Measurements from ENCODE around the gene OTULINL. TPM values are rescaled to one million over a fixed set of nuclear protein-coding genes. Genes with fewer than 3 reads are reported as not detected.

Gene OTULINL
- polyA plus RNA-seq, 1 donor (not counting 4 experiments of a cell fraction or from before 2014, with no cell fraction given): 0.62 TPM

- H3K4me1 ChIP-seq (ENCODE audit: control insufficient read depth, extremely low read depth, insufficient read depth, low read length): no peaks in the 10 kb centered on the region
- no peaks in the 10 kb centered on the region for H3K36me3 ChIP-seq (ENCODE audit: control insufficient read depth in 2 of 2, extremely low read depth in 1 of 2, insufficient read depth in 2 of 2, low read length in 2 of 2)
- no peak overlapping the region for H3K9ac ChIP-seq (ENCODE audit: control insufficient read depth, extremely low read depth, insufficient read depth, low read length)
- H3K27me3 ChIP-seq (ENCODE audit: control insufficient read depth, extremely low read depth, insufficient read depth, low read length): no peaks in the 10 kb centered on the region
- no peak for DNase-seq (ENCODE audit: low read depth, low spot score)
- H3K27ac ChIP-seq (ENCODE audit: control insufficient read depth, insufficient read depth, low read length): no peak overlapping the region
- FAIRE-seq: no peak
- TF ChIP-seq EZH2 (IDR thresholded peaks at IDR 0.05; ENCODE audit: low read length): no peak
- TF ChIP-seq, protein P1, sequence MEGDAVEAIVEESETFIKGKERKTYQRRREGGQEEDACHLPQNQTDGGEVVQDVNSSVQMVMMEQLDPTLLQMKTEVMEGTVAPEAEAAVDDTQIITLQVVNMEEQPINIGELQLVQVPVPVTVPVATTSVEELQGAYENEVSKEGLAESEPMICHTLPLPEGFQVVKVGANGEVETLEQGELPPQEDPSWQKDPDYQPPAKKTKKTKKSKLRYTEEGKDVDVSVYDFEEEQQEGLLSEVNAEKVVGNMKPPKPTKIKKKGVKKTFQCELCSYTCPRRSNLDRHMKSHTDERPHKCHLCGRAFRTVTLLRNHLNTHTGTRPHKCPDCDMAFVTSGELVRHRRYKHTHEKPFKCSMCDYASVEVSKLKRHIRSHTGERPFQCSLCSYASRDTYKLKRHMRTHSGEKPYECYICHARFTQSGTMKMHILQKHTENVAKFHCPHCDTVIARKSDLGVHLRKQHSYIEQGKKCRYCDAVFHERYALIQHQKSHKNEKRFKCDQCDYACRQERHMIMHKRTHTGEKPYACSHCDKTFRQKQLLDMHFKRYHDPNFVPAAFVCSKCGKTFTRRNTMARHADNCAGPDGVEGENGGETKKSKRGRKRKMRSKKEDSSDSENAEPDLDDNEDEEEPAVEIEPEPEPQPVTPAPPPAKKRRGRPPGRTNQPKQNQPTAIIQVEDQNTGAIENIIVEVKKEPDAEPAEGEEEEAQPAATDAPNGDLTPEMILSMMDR (optimal IDR thresholded peaks at IDR 0.05 in 1 of 3, IDR thresholded peaks at IDR 0.05 in 1 of 3, conservative IDR thresholded peaks at IDR 0.05 in 1 of 3; ENCODE audit: extremely low read depth in 1 of 3, insufficient read depth in 2 of 3, low read length in 3 of 3): no peak
- H3K9me1 ChIP-seq (ENCODE audit: control insufficient read depth, extremely low read depth, insufficient read depth, low read length): no peaks in the 10 kb centered on the region
- H3K4me2 ChIP-seq (ENCODE audit: control insufficient read depth, extremely low read depth, insufficient read depth, low read depth, low read length): no peak overlapping the region
- H3K9me3 ChIP-seq (ENCODE audit: control insufficient read depth, low read depth, low read length): no peaks in the 10 kb centered on the region
- no peak overlapping the region for H3K4me3 ChIP-seq (ENCODE audit: control insufficient read depth in 2 of 3, extremely low read depth in 1 of 3, insufficient read depth in 2 of 3, low read depth in 1 of 3, low read length in 3 of 3)
- H2AFZ ChIP-seq (ENCODE audit: control insufficient read depth, low read length): no peak overlapping the region
- dilution Hi-C loops (cut with MboI; ENCODE audit: extremely low pct_ligation_motif_present, low sequenced_read_pairs): no loop called here
- no peaks in the 10 kb centered on the region for H4K20me1 ChIP-seq (ENCODE audit: control insufficient read depth, extremely low read depth, insufficient read depth, low read length)
- no peaks in the 10 kb centered on the region for H3K79me2 ChIP-seq (ENCODE audit: control insufficient read depth, insufficient read depth, low read length)
Observed at GRCh38 chr5:14595891-14596290, 14.3 kb downstream of the OTULINL start.

GRCh38 chr5:14597080-14597479 is 15.5 kb downstream of the OTULINL start:
- Histone ChIP-seq H3K79me2 (ENCODE audit: control insufficient read depth, insufficient read depth, low read length) (no peaks in the 10 kb centered on the region), H3K27me3 (ENCODE audit: control insufficient read depth, extremely low read depth, insufficient read depth, low read length) (no peaks in the 10 kb centered on the region), H3K9ac (ENCODE audit: control insufficient read depth, extremely low read depth, insufficient read depth, low read length) (no peak overlapping the region), H3K27ac (ENCODE audit: control insufficient read depth, insufficient read depth, low read length) (no peak overlapping the region), H3K4me3 (ENCODE audit: control insufficient read depth in 2 of 3, extremely low read depth in 1 of 3, insufficient read depth in 2 of 3, low read depth in 1 of 3, low read length in 3 of 3) (no peak overlapping the region), H3K36me3 (ENCODE audit: control insufficient read depth in 2 of 2, extremely low read depth in 1 of 2, insufficient read depth in 2 of 2, low read length in 2 of 2) (no peaks in the 10 kb centered on the region), H2AFZ (ENCODE audit: control insufficient read depth, low read length) (no peak overlapping the region), H3K9me1 (ENCODE audit: control insufficient read depth, extremely low read depth, insufficient read depth, low read length) (no peaks in the 10 kb centered on the region), H3K9me3 (ENCODE audit: control insufficient read depth, low read depth, low read length) (no peaks in the 10 kb centered on the region), H4K20me1 (ENCODE audit: control insufficient read depth, extremely low read depth, insufficient read depth, low read length) (no peaks in the 10 kb centered on the region), H3K4me2 (ENCODE audit: control insufficient read depth, extremely low read depth, insufficient read depth, low read depth, low read length) (no peak overlapping the region), H3K4me1 (ENCODE audit: control insufficient read depth, extremely low read depth, insufficient read depth, low read length) (no peaks in the 10 kb centered on the region)
- FAIRE-seq (no peak), DNase-seq (ENCODE audit: low read depth, low spot score) (no peak)
- dilution Hi-C loops (cut with MboI; ENCODE audit: extremely low pct_ligation_motif_present, low sequenced_read_pairs): no loop called here
- TF ChIP-seq, protein P1 (optimal IDR thresholded peaks at IDR 0.05 in 1 of 3, IDR thresholded peaks at IDR 0.05 in 1 of 3, conservative IDR thresholded peaks at IDR 0.05 in 1 of 3; ENCODE audit: extremely low read depth in 1 of 3, insufficient read depth in 2 of 3, low read length in 3 of 3): no peak
- no peak for TF ChIP-seq EZH2 (IDR thresholded peaks at IDR 0.05; ENCODE audit: low read length)
